Memory B cell (primary cell): ENCODE results near the gene NMNAT2.

ENCODE experiments used
- ATAC-seq: fragments of 150-1000 bp; cut with Tn5 transposase; 2 replicates; pipeline ENCODE4 v1.10.0; 2021; ENCODE audit warnings: low read depth, mild to moderate bottlenecking, moderate library complexity
- DNase-seq, 2 donors: peaks; one replicate each; pipeline ENCODE4 v3.0.0; 2022; ENCODE audit warnings: low spot score in 2 of 2
- H3K27ac Mint-ChIP-seq: one replicate; pipeline ENCODE4 v1.8.0; 2022; ENCODE audit warnings: mild to moderate bottlenecking, moderate library complexity, mixed read lengths
- H3K27me3 Mint-ChIP-seq: one replicate; pipeline ENCODE4 v1.8.0; 2022; ENCODE audit warnings: mixed read lengths
- H3K36me3 Mint-ChIP-seq: one replicate; pipeline ENCODE4 v1.8.0; 2022; ENCODE audit warnings: mild to moderate bottlenecking, mixed read lengths
- H3K4me1 Mint-ChIP-seq: one replicate; pipeline ENCODE4 v1.8.0; 2022; ENCODE audit warnings: mixed read lengths
- H3K4me3 Mint-ChIP-seq: one replicate; pipeline ENCODE4 v1.8.0; 2022; ENCODE audit warnings: mild to moderate bottlenecking, moderate library complexity, mixed read lengths
- H3K9me3 Mint-ChIP-seq: one replicate; pipeline ENCODE4 v1.8.0; 2022; ENCODE audit warnings: mixed read lengths

Gene NMNAT2

DNA sequence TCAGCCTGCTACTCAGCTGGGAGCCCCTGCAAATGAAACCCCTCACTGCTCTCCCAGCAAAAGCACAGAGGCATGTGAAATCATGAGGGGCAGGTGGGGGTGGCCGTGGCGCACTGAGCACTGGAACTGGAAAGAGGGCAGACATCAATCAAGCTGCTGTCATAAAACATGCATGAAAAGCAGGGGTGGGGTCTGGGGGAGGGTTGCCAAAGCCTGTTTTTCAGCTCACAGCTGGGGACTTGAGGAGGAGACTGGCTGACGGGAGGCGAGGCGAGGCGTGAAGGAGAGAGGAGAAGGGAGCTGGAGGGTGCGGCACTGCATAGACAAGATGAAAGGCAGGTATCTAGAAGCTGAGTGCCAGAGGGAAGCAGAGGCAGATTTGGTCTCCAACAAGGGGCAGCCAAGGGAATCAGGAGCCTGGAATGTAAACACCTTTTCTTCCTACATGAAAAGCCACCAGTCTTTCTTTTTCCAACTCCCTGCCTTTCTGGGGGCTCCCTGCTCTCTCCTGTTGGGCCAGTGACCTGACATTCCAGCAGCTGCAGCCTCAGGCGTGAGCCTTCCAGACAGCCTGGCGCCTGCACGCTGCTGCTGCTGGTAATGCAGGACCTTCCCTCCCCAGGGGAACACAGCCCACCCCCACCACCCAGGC is 87.0 kb downstream of the NMNAT2 start:
- no peak for ATAC-seq
- no peak overlapping the region for H3K27ac Mint-ChIP-seq
- no peak overlapping the region for H3K4me3 Mint-ChIP-seq
- peaks cover 1% of the 10 kb centered on the region for H3K9me3 Mint-ChIP-seq
- H3K27me3 Mint-ChIP-seq, result peaks cover 19% of the 10 kb centered on the region
- H3K36me3 Mint-ChIP-seq, result no peaks in the 10 kb centered on the region
- DNase-seq, result no peak
- H3K4me1 Mint-ChIP-seq, result no peaks in the 10 kb centered on the region

DNA sequence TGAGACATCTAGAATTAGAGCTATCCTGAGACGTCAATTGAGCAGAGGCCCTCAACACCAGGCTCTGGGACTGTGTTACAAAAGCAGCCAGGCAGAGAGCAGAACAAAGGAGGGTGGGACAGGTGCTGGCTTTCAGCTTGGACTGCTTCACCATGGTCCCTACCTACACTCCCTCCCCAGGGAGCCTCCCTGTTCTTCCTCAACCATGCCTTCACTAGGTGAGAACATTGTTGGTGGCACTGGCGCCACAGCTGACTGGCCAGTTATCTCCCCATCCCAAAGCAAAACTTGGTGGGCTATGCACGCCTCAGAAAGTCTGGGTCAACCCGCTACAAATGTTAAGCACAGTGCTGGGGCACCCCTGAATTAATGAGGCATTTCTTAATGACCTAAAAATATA is 87.8 kb downstream of the NMNAT2 start:
- no peak overlapping the region for H3K4me3 Mint-ChIP-seq
- no peak for ATAC-seq
- no peak overlapping the region for H3K27ac Mint-ChIP-seq

GRCh38 chr1:183328371-183328770 is 89.8 kb downstream of the NMNAT2 start:
- H3K9me3 Mint-ChIP-seq, result no peaks in the 10 kb centered on the region
- H3K36me3 Mint-ChIP-seq, result no peaks in the 10 kb centered on the region
- H3K4me1 Mint-ChIP-seq, result no peaks in the 10 kb centered on the region
- no peak for ATAC-seq
- H3K27me3 Mint-ChIP-seq, result peaks cover 17% of the 10 kb centered on the region
- no peak for DNase-seq
- H3K4me3 Mint-ChIP-seq, result no peak overlapping the region
- no peak overlapping the region for H3K27ac Mint-ChIP-seq

More for the DNA sequence above, 87.8 kb downstream of the NMNAT2 start:
- no peak for DNase-seq
- Mint-ChIP-seq H3K4me1 (no peaks in the 10 kb centered on the region), H3K27me3 (peaks cover 21% of the 10 kb centered on the region), H3K36me3 (no peaks in the 10 kb centered on the region), H3K9me3 (no peaks in the 10 kb centered on the region)

DNA sequence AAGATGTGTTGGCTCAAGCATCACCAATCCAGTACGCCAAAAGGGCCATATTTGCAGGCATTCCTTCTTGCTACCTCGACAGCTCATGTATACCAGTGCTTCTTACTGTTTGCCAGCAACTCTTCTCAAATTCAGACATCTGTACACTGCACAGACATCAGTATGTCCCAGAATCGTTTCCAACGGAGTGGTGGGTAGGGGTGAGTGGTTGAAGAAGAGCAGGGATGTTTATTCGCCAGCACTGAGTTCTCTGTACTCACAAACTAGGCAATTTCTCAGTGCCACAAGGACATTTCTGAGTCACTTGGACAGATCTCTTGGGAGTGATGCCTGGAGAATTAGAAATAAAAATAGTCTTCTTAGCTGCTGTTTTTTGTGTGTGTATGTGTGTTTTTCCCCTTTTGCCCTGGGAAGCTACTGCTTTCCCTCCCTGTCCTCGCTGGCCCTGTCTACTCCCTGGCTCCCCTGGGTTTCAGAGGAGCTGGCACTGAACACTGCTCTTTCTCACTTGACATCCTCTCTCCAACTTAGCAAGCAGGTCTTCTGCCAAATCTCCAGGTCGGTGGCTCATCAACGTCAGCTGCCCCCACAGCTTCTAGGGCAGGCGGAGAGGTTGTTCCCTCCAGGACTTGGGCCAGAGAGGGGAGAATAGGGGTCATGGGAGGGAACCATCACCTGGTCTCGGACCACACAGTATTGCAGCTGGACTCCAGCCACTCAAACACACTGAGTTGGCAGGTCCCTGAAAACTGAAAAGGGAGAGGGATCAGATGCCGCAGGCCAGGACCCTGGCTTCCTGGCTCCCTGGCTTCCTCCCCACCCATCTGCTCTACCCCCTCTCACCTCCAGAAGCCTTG is 90.5 kb downstream of the NMNAT2 start:
- H3K4me3 Mint-ChIP-seq, result no peak overlapping the region
- H3K9me3 Mint-ChIP-seq, result no peaks in the 10 kb centered on the region
- H3K4me1 Mint-ChIP-seq, result no peaks in the 10 kb centered on the region
- ATAC-seq, result no peak
- peaks cover 20% of the 10 kb centered on the region for H3K27me3 Mint-ChIP-seq
- no peaks in the 10 kb centered on the region for H3K36me3 Mint-ChIP-seq
- H3K27ac Mint-ChIP-seq, result no peak overlapping the region
- DNase-seq, result no peak

GRCh38 chr1:183323849-183324683 is 94.1 kb downstream of the NMNAT2 start:
- no peak overlapping the region for H3K27ac Mint-ChIP-seq
- no peak overlapping the region for H3K4me3 Mint-ChIP-seq
- peaks cover 19% of the 10 kb centered on the region for H3K27me3 Mint-ChIP-seq
- H3K4me1 Mint-ChIP-seq, result peaks cover 3% of the 10 kb centered on the region
- no peaks in the 10 kb centered on the region for H3K36me3 Mint-ChIP-seq
- ATAC-seq (no peak), DNase-seq (no peak)
- no peaks in the 10 kb centered on the region for H3K9me3 Mint-ChIP-seq

GRCh38 chr1:183319606-183320005 is 98.6 kb downstream of the NMNAT2 start:
- no peak for DNase-seq
- Mint-ChIP-seq H3K4me3 (no peak overlapping the region), H3K4me1 (peaks cover 3% of the 10 kb centered on the region), H3K27ac (no peak overlapping the region), H3K36me3 (no peaks in the 10 kb centered on the region), H3K9me3 (no peaks in the 10 kb centered on the region), H3K27me3 (peaks cover 13% of the 10 kb centered on the region)
- ATAC-seq, result no peak

DNA sequence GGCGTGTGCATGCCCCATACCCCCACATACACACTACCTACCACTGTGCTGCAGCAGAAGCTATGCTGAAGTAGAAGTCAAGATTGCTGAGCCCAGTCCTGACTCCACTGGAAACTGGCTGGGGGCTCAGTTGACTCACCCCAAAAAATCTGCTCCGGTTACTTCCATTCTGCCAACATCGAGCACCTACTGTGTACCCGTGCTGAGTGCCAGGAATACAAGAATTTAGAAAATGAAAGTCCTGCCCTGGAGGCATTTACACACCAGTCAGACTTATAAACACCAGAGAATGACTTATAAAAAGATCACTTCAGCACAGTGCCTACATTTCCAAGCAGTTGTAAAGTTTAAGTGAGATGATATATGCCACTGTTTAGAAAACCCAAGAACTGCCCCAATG is 99.1 kb downstream of the NMNAT2 start:
- Mint-ChIP-seq H3K4me1 (peaks cover 3% of the 10 kb centered on the region), H3K36me3 (no peaks in the 10 kb centered on the region), H3K9me3 (no peaks in the 10 kb centered on the region), H3K4me3 (no peak overlapping the region), H3K27ac (no peak overlapping the region), H3K27me3 (peaks cover 13% of the 10 kb centered on the region)
- DNase-seq (no peak), ATAC-seq (no peak)

DNA sequence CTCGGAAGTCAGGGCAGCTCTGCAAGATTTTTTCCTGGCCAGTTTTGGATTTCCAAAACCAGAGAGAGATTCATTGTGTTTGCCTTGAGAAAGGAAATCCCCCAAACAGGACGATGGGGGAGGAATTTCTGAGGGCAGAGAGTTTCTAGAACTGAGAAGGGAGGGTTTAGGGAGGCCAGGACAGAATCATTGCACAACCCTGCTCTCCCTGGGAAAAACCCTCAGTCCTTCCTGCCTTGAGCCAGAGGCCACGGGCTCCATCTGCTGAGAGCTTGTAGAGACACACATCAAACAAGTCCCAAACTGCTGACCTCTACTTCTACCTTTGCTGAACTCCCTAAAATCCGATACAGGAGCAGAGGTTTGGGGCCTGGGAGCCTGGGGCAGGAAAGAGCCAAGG is 99.7 kb downstream of the NMNAT2 start:
- H3K9me3 Mint-ChIP-seq, result no peaks in the 10 kb centered on the region
- no peaks in the 10 kb centered on the region for H3K36me3 Mint-ChIP-seq
- DNase-seq, result no peak
- H3K4me3 Mint-ChIP-seq, result no peak overlapping the region
- H3K27me3 Mint-ChIP-seq, result peaks cover 13% of the 10 kb centered on the region
- ATAC-seq, result no peak
- no peak overlapping the region for H3K27ac Mint-ChIP-seq
- H3K4me1 Mint-ChIP-seq, result peaks cover 3% of the 10 kb centered on the region

DNA sequence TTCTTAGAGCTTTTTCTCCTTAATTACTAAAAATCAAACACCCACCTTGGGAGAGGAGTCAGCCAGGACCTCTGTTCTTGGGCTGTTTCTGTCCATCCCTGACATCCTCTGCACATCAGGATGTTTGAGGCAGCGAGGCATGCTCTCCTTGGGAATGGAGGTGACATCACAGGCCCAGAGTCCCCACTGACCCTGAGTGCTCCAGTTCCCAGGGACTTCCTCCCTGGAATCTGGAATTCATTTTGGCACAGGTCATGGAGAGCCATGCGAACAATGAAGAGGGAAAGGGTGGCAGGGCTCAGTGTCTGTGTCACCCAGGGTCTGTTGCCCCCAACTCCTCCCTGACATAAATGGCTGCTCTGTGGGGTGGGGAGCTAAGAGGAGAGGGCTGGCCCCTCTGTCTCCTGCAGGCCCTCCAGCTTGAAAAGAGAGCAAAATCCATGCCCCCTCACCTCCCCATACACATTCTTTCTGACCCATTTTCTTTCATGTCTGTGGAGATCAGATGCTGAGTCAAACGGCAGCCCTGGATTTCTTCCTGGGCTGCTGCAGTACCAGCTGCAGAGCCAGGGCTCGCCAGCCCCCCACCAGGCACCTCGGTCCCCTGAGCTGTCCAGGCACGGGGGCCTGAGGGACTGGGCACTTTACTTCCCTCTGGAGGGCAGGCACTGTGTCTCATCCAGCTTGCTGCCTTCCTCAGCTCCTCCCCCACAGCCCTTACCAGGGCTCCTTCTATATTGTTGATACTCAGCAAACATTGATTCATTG is 102.0 kb downstream of the NMNAT2 start:
- H3K36me3 Mint-ChIP-seq, result no peaks in the 10 kb centered on the region
- ATAC-seq (no peak), DNase-seq (no peak)
- no peak overlapping the region for H3K4me3 Mint-ChIP-seq
- no peaks in the 10 kb centered on the region for H3K9me3 Mint-ChIP-seq
- H3K27ac Mint-ChIP-seq, result no peak overlapping the region
- peaks cover 3% of the 10 kb centered on the region for H3K4me1 Mint-ChIP-seq
- H3K27me3 Mint-ChIP-seq, result peaks cover 8% of the 10 kb centered on the region

DNA sequence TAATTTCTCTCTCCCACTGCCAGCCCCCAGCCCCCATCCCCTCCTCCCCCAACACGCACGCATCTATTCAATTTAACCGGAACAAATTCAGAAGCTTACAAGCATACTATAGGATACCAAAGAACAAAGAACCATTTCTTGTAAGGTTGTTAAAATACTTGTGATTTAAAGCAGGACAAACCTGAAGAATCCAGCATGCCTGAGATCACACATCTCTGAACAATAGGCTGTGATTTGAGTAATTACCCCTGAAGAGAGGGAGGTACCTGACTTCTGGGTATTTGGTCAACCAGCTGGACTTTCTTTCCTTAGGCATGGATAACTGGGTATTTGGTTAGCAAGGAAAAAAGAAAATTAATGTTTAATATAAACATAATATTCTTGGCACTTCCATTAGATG is 105.1 kb downstream of the NMNAT2 start:
- Mint-ChIP-seq H3K4me3 (no peak overlapping the region), H3K4me1 (no peaks in the 10 kb centered on the region), H3K36me3 (no peaks in the 10 kb centered on the region), H3K9me3 (no peaks in the 10 kb centered on the region), H3K27ac (no peak overlapping the region), H3K27me3 (peaks cover 3% of the 10 kb centered on the region)
- ATAC-seq (no peak), DNase-seq (no peak)

DNA sequence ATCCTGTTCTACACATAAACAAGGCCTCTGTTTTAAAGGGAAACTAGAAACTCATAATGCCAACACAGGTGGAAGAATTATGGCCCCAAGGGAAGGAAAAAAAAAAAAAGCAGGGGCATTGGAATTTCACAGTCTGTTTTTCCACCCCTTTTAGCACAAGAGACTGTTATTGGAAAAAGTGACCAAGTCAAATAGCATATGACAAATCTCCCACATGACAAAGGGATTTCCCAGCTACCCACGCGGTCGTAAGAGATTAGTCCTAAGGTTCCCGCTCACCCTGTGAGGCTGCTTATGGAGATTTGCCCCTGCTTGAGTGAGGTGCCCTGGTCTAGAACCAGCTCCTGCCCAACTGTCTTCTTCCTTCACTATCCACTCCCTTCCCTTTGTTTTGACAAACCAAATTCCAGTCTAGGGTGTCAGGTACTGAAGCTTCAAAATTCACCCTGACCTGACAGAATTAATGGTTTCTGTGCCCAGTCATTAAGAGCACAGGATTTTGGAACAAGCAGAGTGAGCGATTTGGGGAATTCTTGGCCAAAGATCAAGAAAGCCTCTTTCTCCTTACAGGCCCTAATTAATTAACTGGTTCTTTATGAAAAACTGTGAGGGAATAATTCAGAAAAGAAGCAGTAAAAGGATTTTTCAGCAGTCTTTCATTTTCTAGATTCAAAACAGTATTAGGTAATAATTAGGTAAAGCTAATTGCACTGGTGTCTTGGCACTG is 107.3 kb downstream of the NMNAT2 start:
- DNase-seq (no peak), ATAC-seq (no peak)
- Mint-ChIP-seq H3K27me3 (peaks cover 2% of the 10 kb centered on the region), H3K27ac (no peak overlapping the region), H3K36me3 (no peaks in the 10 kb centered on the region), H3K4me1 (peaks cover 3% of the 10 kb centered on the region), H3K9me3 (no peaks in the 10 kb centered on the region), H3K4me3 (no peak overlapping the region)

GRCh38 chr1:183308719-183309118 is 109.5 kb downstream of the NMNAT2 start:
- H3K9me3 Mint-ChIP-seq, result no peaks in the 10 kb centered on the region
- DNase-seq, result no peak
- H3K4me1 Mint-ChIP-seq, result peaks cover 3% of the 10 kb centered on the region
- no peak overlapping the region for H3K4me3 Mint-ChIP-seq
- H3K27me3 Mint-ChIP-seq, result peaks cover 7% of the 10 kb centered on the region
- ATAC-seq, result no peak
- H3K36me3 Mint-ChIP-seq, result no peaks in the 10 kb centered on the region
- no peak overlapping the region for H3K27ac Mint-ChIP-seq
